ENCODE results near the gene ZBTB40.

DNA sequence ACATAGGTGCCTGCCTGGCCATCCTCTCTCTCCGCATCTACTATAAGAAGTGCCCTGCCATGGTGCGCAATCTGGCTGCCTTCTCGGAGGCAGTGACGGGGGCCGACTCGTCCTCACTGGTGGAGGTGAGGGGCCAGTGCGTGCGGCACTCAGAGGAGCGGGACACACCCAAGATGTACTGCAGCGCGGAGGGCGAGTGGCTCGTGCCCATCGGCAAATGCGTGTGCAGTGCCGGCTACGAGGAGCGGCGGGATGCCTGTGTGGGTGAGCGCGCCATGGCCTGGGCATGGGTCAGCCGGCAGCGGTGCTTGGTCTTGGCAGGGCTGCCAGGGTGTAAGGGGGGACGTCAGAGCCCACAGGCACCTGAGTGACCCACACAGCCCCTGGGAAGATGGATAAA lies 125.0 kb downstream of the ZBTB40 start:
- TF ChIP-seq POLR2AphosphoS5 (IDR thresholded peaks at IDR 0.05; ENCODE audit: low read depth, low read length) (no peak), SIN3A (IDR thresholded peaks at IDR 0.05; ENCODE audit: borderline replicate concordance, insufficient read depth, low read length) (no peak), FOXP2 (optimal IDR thresholded peaks at IDR 0.05; ENCODE audit: borderline replicate concordance, extremely low read depth, extremely low read length, insufficient read depth) (no peak)
- TF ChIP-seq, protein P1, sequence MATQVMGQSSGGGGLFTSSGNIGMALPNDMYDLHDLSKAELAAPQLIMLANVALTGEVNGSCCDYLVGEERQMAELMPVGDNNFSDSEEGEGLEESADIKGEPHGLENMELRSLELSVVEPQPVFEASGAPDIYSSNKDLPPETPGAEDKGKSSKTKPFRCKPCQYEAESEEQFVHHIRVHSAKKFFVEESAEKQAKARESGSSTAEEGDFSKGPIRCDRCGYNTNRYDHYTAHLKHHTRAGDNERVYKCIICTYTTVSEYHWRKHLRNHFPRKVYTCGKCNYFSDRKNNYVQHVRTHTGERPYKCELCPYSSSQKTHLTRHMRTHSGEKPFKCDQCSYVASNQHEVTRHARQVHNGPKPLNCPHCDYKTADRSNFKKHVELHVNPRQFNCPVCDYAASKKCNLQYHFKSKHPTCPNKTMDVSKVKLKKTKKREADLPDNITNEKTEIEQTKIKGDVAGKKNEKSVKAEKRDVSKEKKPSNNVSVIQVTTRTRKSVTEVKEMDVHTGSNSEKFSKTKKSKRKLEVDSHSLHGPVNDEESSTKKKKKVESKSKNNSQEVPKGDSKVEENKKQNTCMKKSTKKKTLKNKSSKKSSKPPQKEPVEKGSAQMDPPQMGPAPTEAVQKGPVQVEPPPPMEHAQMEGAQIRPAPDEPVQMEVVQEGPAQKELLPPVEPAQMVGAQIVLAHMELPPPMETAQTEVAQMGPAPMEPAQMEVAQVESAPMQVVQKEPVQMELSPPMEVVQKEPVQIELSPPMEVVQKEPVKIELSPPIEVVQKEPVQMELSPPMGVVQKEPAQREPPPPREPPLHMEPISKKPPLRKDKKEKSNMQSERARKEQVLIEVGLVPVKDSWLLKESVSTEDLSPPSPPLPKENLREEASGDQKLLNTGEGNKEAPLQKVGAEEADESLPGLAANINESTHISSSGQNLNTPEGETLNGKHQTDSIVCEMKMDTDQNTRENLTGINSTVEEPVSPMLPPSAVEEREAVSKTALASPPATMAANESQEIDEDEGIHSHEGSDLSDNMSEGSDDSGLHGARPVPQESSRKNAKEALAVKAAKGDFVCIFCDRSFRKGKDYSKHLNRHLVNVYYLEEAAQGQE (IDR thresholded peaks at IDR 0.05; ENCODE audit: insufficient read depth in 1 of 2, low read depth in 2 of 2, low read length in 2 of 2) = no peak

Measured in PFSK-1 (cell line).